Fibroblast of villous mesenchyme (primary cell): ENCODE data around the gene KDM4C. TPM values are rescaled to one million over a fixed set of nuclear protein-coding genes. Genes with fewer than 3 reads are reported as not detected.

ENCODE experiments used
- DNase-seq: peaks from one replicate; pipeline ENCODE4 v3.0.0-alpha.2; 2010; ENCODE audit warnings: low read depth
- H3K4me3 ChIP-seq: 2 replicates; pipeline ENCODE4 v1.5.1; 2011; ENCODE audit warnings: low read depth, mild to moderate bottlenecking, low read length
- total RNA-seq: library from RNA; depleted of rRNA; stranded (reverse); fragments of >200 nt; gene quantifications from 2 replicates; pipeline ENCODE4 v1.2.3, GENCODE V29; 2012
- TF ChIP-seq, protein P1 (sequence below): IDR thresholded peaks from 2 replicates; pipeline ENCODE4 v1.5.1; 2012; ENCODE audit warnings: low read depth, mild to moderate bottlenecking, low read length; ENCODE audit not compliant: insufficient read depth

The KDM4C gene
- total RNA-seq, 1 donor = 31.1 TPM

DNA sequence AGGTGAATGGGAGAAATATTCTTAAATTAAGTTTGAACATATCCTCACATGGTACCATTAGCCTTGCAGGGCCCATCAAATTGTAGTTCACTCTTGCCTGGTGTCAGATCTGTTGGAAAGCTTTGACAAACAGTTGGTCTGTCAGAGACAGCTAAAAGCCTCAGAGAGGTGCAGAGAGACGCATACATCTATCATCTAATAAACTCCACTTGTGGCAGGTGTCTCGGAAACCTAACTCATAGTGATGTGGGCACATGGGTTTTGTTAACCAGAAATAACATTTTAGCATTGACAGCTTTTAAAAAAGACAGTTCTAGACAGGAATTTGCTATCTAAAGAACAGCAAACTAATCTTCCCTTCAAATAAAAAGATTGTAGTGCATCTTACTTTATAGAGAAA is 315.9 kb downstream of the KDM4C start:
- H3K4me3 ChIP-seq = no peak overlapping the region
- no peak for DNase-seq
- TF ChIP-seq, protein P1, sequence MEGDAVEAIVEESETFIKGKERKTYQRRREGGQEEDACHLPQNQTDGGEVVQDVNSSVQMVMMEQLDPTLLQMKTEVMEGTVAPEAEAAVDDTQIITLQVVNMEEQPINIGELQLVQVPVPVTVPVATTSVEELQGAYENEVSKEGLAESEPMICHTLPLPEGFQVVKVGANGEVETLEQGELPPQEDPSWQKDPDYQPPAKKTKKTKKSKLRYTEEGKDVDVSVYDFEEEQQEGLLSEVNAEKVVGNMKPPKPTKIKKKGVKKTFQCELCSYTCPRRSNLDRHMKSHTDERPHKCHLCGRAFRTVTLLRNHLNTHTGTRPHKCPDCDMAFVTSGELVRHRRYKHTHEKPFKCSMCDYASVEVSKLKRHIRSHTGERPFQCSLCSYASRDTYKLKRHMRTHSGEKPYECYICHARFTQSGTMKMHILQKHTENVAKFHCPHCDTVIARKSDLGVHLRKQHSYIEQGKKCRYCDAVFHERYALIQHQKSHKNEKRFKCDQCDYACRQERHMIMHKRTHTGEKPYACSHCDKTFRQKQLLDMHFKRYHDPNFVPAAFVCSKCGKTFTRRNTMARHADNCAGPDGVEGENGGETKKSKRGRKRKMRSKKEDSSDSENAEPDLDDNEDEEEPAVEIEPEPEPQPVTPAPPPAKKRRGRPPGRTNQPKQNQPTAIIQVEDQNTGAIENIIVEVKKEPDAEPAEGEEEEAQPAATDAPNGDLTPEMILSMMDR = no peak

DNA sequence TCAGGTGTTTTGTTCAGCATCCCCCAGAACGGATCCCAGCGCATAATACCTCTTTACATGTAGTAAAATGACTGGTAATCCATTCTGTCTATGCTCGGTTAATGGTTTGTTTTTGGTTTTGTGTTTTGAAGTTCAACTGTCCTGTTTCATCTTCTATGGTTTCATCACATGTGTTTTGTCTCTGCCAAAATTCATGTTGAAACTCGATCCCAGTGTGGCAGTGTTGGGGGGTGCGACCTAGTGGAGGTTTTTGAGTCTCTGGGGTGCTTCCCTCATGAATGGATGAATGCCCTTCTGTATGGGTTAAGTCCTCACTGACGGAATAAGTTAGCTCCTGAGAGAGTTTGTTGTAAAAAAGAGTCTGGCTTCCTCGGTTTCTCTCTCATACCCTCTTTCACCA is 317.4 kb downstream of the KDM4C start:
- DNase-seq = peak; percentile 19
- TF ChIP-seq, protein P1 = no peak
- no peak overlapping the region for H3K4me3 ChIP-seq

DNA sequence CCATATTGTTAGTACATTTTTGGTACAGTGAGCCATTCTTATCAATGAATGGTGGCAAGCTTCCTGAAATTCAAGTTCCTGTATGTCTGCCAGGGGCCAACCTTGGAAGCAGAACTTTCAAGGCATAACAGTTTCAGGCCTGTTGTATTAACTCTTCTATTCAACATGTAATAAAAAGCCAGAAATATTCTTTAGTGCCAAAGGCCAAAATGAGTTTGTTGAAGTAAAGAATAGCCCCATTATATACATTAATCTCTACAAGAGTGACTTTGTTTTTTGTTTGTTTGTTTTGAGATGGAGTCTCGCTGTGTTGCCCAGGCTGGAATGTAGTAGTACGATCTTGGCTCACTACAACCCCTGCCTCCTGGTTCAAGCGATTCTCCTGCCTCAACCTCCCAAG is 321.3 kb downstream of the KDM4C start:
- no peak for DNase-seq
- TF ChIP-seq, protein P1 = no peak
- no peak overlapping the region for H3K4me3 ChIP-seq

- no peak for DNase-seq
- H3K4me3 ChIP-seq = no peak overlapping the region
- TF ChIP-seq, protein P1 = no peak
Observed at GRCh38 chr9:7081065-7081600, 323.4 kb downstream of the KDM4C start.

DNA sequence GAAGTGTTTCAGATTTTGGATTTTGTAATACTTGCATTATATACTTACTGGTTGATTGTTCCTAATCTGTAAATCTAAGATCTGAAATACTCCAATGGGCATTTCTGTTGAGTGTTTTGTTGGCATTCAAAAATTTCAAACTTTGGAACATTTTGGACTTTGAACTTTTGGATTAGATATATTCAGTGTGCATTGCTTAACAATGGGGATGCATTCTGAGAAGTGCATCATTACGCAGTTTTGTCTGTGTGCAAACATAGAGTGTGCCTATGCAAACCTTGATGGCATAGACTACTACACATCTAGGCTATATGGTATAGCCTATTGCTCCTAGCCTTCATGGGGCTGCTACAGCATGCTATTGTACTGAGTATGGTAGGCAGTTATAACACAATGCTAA is 325.4 kb downstream of the KDM4C start:
- TF ChIP-seq, protein P1 = no peak
- no peak for DNase-seq
- no peak overlapping the region for H3K4me3 ChIP-seq

DNA sequence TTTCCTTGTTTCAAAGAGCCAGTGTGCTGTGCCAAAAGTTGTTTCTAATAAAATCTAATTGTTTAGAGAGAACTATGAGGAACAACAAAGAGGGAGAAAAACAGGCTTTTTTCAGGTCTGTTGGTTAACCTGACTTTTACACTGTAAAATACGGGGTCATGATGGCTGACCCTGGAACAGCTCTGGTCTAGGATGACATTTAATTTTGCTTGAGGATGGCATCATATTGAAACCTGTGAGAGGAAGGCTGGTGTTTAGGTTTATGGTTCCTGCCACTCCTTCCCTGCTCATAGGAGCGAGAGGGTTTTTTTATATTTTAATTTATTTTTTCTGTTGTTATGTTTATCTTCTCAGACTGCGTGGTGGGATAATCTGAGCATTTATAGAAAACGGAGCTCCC is 327.6 kb downstream of the KDM4C start:
- DNase-seq = no peak
- no peak overlapping the region for H3K4me3 ChIP-seq
- TF ChIP-seq, protein P1 = no peak

DNA sequence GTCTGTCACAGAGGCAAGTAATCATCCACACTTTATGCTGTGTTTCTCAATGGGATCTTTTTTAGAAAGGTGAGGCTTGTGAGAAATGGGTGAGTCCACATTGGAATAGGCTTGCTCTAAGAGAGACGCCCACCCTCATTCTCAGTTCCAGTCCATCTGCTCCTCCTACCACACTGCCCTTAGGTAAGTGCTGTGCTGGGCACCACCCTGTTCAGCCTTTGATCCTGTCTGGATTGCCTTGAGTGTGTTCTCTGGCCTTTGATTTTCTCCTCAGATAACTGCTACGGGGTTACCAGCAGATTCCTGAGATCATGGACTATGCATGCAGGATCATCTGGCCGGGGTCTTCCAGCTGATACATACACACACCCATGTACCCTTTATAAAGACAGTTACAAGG is 328.6 kb downstream of the KDM4C start:
- DNase-seq = no peak
- TF ChIP-seq, protein P1 = no peak
- no peak overlapping the region for H3K4me3 ChIP-seq
